Measurements from ENCODE around the gene ASTL.

DNA sequence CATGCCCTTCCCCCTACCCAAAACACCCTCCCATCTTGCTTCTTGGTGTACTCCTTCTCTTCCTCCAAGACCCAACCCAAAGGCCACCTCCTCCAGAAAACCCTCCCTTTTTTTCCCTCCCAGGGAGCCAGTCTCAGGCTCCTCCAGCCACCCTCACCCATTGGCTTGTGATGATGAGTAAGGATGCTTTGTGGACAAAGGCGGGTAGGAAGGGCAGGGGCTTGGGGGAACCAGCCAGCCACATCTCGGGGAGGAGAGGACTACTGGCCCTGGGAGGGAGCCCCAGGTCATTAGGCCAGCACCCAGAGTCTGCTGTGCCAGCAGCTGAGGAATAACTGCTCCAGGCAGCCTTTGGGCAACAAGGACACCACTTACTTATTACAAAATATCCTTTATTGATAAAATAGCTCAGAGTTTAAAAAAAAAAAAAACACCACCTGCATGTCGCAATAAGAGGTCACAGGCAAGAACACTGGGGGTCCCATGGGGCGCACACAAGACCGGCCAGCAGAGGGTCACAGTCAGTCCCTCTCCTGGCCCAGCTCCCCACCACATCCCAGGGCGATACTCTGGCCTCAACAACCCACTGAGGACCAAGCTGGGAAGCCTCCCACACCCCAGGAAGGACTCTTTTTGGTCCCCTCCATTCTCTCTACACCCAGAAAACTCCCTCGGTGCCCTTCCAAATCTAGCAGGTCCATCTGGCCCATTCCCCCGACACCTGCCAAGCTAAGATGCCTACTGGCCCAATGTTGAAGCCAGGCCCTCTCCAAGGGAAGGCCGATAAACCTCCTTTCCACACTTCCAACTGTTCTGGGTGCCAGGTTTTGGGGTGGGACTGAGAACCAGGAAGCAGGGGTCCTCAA is 25.6 kb downstream of the ASTL start:
- TF ChIP-seq, protein P1, sequence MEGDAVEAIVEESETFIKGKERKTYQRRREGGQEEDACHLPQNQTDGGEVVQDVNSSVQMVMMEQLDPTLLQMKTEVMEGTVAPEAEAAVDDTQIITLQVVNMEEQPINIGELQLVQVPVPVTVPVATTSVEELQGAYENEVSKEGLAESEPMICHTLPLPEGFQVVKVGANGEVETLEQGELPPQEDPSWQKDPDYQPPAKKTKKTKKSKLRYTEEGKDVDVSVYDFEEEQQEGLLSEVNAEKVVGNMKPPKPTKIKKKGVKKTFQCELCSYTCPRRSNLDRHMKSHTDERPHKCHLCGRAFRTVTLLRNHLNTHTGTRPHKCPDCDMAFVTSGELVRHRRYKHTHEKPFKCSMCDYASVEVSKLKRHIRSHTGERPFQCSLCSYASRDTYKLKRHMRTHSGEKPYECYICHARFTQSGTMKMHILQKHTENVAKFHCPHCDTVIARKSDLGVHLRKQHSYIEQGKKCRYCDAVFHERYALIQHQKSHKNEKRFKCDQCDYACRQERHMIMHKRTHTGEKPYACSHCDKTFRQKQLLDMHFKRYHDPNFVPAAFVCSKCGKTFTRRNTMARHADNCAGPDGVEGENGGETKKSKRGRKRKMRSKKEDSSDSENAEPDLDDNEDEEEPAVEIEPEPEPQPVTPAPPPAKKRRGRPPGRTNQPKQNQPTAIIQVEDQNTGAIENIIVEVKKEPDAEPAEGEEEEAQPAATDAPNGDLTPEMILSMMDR (IDR thresholded peaks at IDR 0.05): no peak
- no peak for TF ChIP-seq ZFX (IDR thresholded peaks at IDR 0.05; ENCODE audit: borderline replicate concordance)
